ENCODE data around the gene CA9.
A peak's percentile ranks its signal among the peaks of the same experiment; 100 is the strongest.
"Not testable (repeated sequence)": the region's sequence is repeated elsewhere in the genome, so short reads cannot be mapped to it uniquely, and the experiment has no call there.

Gene CA9

GRCh38 chr9:35641478-35641877 lies 32.2 kb upstream of the CA9 start:
- not testable (repeated sequence) for H3K4me3 ChIP-seq (ENCODE audit: low read length); H3K27me3 ChIP-seq (ENCODE audit: control insufficient read depth, insufficient read depth, low read length); H3K9me3 ChIP-seq (ENCODE audit: control insufficient read depth, low read length); H3K36me3 ChIP-seq (ENCODE audit: control insufficient read depth, insufficient read depth, low read length); H3K4me1 ChIP-seq (ENCODE audit: control insufficient read depth, insufficient read depth, low read length); H3K9ac ChIP-seq (ENCODE audit: low read length)

- Histone ChIP-seq H3K36me3 (ENCODE audit: control insufficient read depth, insufficient read depth, low read length) (no peaks in the 10 kb centered on the region), H3K27me3 (ENCODE audit: control insufficient read depth, insufficient read depth, low read length) (no peaks in the 10 kb centered on the region), H3K4me3 (ENCODE audit: low read length) (no peak overlapping the region), H3K9me3 (ENCODE audit: control insufficient read depth, low read length) (no peaks in the 10 kb centered on the region), H3K4me1 (ENCODE audit: control insufficient read depth, insufficient read depth, low read length) (peaks cover 5% of the 10 kb centered on the region), H3K9ac (ENCODE audit: low read length) (no peak overlapping the region)
Observed at GRCh38 chr9:35643046-35643445, 30.7 kb upstream of the CA9 start.

GRCh38 chr9:35645736-35646135 lies 28.0 kb upstream of the CA9 start:
- Histone ChIP-seq H3K9ac (ENCODE audit: low read length) (peak overlapping the region; percentile 70), H3K4me3 (ENCODE audit: low read length) (peak overlapping the region; percentile 66)
- not testable (repeated sequence) for H3K4me1 ChIP-seq (ENCODE audit: control insufficient read depth, insufficient read depth, low read length); H3K9me3 ChIP-seq (ENCODE audit: control insufficient read depth, low read length); H3K27me3 ChIP-seq (ENCODE audit: control insufficient read depth, insufficient read depth, low read length); H3K36me3 ChIP-seq (ENCODE audit: control insufficient read depth, insufficient read depth, low read length)

- H3K9me3 ChIP-seq (ENCODE audit: control insufficient read depth, low read length) = no peaks in the 10 kb centered on the region
- no peaks in the 10 kb centered on the region for H3K27me3 ChIP-seq (ENCODE audit: control insufficient read depth, insufficient read depth, low read length)
- peak overlapping the region; percentile 70 for H3K9ac ChIP-seq (ENCODE audit: low read length)
- H3K36me3 ChIP-seq (ENCODE audit: control insufficient read depth, insufficient read depth, low read length) = no peaks in the 10 kb centered on the region
- peaks cover 9% of the 10 kb centered on the region for H3K4me1 ChIP-seq (ENCODE audit: control insufficient read depth, insufficient read depth, low read length)
- H3K4me3 ChIP-seq (ENCODE audit: low read length) = peak overlapping the region; percentile 66
Observed at GRCh38 chr9:35646153-35646532, 27.6 kb upstream of the CA9 start.

- H3K9ac ChIP-seq (ENCODE audit: low read length) = peak overlapping the region; percentile 70
- H3K27me3 ChIP-seq (ENCODE audit: control insufficient read depth, insufficient read depth, low read length) = no peaks in the 10 kb centered on the region
- no peaks in the 10 kb centered on the region for H3K9me3 ChIP-seq (ENCODE audit: control insufficient read depth, low read length)
- peaks cover 14% of the 10 kb centered on the region for H3K4me1 ChIP-seq (ENCODE audit: control insufficient read depth, insufficient read depth, low read length)
- no peaks in the 10 kb centered on the region for H3K36me3 ChIP-seq (ENCODE audit: control insufficient read depth, insufficient read depth, low read length)
- peak overlapping the region; percentile 66 for H3K4me3 ChIP-seq (ENCODE audit: low read length)
Observed at GRCh38 chr9:35646533-35647265, 27.0 kb upstream of the CA9 start.

GRCh38 chr9:35649431-35650340 lies 24.0 kb upstream of the CA9 start:
- Histone ChIP-seq H3K4me1 (ENCODE audit: control insufficient read depth, insufficient read depth, low read length) (peaks cover 23% of the 10 kb centered on the region), H3K4me3 (ENCODE audit: low read length) (no peak overlapping the region), H3K9ac (ENCODE audit: low read length) (peak overlapping the region; percentile 5), H3K36me3 (ENCODE audit: control insufficient read depth, insufficient read depth, low read length) (no peaks in the 10 kb centered on the region), H3K9me3 (ENCODE audit: control insufficient read depth, low read length) (no peaks in the 10 kb centered on the region), H3K27me3 (ENCODE audit: control insufficient read depth, insufficient read depth, low read length) (no peaks in the 10 kb centered on the region)

GRCh38 chr9:35650341-35651158 lies 23.2 kb upstream of the CA9 start, which contains the start of gene SIT1:
SIT1 (minus strand) TSS chr9:35650931; CDS start chr9:35650853, 78 bp downstream.
- no peaks in the 10 kb centered on the region for H3K27me3 ChIP-seq (ENCODE audit: control insufficient read depth, insufficient read depth, low read length)
- no peak within 1 kb of the TSS for H3K4me3 ChIP-seq (ENCODE audit: low read length)
- H3K9ac ChIP-seq (ENCODE audit: low read length) = peak within 1 kb of the TSS; percentile 42
- peaks cover 23% of the 10 kb centered on the region for H3K4me1 ChIP-seq (ENCODE audit: control insufficient read depth, insufficient read depth, low read length)
- H3K9me3 ChIP-seq (ENCODE audit: control insufficient read depth, low read length) = no peaks in the 10 kb centered on the region
- no peaks in the 10 kb centered on the region for H3K36me3 ChIP-seq (ENCODE audit: control insufficient read depth, insufficient read depth, low read length)

- Histone ChIP-seq H3K4me1 (ENCODE audit: control insufficient read depth, insufficient read depth, low read length) (peaks cover 21% of the 10 kb centered on the region), H3K9ac (ENCODE audit: low read length) (no peak overlapping the region), H3K27me3 (ENCODE audit: control insufficient read depth, insufficient read depth, low read length) (no peaks in the 10 kb centered on the region), H3K36me3 (ENCODE audit: control insufficient read depth, insufficient read depth, low read length) (no peaks in the 10 kb centered on the region), H3K4me3 (ENCODE audit: low read length) (no peak overlapping the region), H3K9me3 (ENCODE audit: control insufficient read depth, low read length) (no peaks in the 10 kb centered on the region)
Observed at GRCh38 chr9:35651956-35652828, 21.5 kb upstream of the CA9 start.

GRCh38 chr9:35652829-35653209 lies 20.9 kb upstream of the CA9 start:
- no peak overlapping the region for H3K4me3 ChIP-seq (ENCODE audit: low read length)
- no peaks in the 10 kb centered on the region for H3K27me3 ChIP-seq (ENCODE audit: control insufficient read depth, insufficient read depth, low read length)
- H3K36me3 ChIP-seq (ENCODE audit: control insufficient read depth, insufficient read depth, low read length) = no peaks in the 10 kb centered on the region
- H3K9me3 ChIP-seq (ENCODE audit: control insufficient read depth, low read length) = no peaks in the 10 kb centered on the region
- peaks cover 22% of the 10 kb centered on the region for H3K4me1 ChIP-seq (ENCODE audit: control insufficient read depth, insufficient read depth, low read length)
- H3K9ac ChIP-seq (ENCODE audit: low read length) = no peak overlapping the region

- Histone ChIP-seq H3K4me1 (ENCODE audit: control insufficient read depth, insufficient read depth, low read length) (peaks cover 22% of the 10 kb centered on the region), H3K36me3 (ENCODE audit: control insufficient read depth, insufficient read depth, low read length) (no peaks in the 10 kb centered on the region), H3K27me3 (ENCODE audit: control insufficient read depth, insufficient read depth, low read length) (no peaks in the 10 kb centered on the region), H3K4me3 (ENCODE audit: low read length) (no peak overlapping the region), H3K9me3 (ENCODE audit: control insufficient read depth, low read length) (no peaks in the 10 kb centered on the region), H3K9ac (ENCODE audit: low read length) (no peak overlapping the region)
Observed at GRCh38 chr9:35653611-35654010, 20.1 kb upstream of the CA9 start.

- Histone ChIP-seq H3K9ac (ENCODE audit: low read length) (no peak overlapping the region), H3K27me3 (ENCODE audit: control insufficient read depth, insufficient read depth, low read length) (no peaks in the 10 kb centered on the region), H3K9me3 (ENCODE audit: control insufficient read depth, low read length) (no peaks in the 10 kb centered on the region), H3K4me3 (ENCODE audit: low read length) (no peak overlapping the region), H3K36me3 (ENCODE audit: control insufficient read depth, insufficient read depth, low read length) (peaks cover 3% of the 10 kb centered on the region), H3K4me1 (ENCODE audit: control insufficient read depth, insufficient read depth, low read length) (peaks cover 41% of the 10 kb centered on the region)
Observed at GRCh38 chr9:35656348-35656747, 17.4 kb upstream of the CA9 start.
